Effector CD8-positive, alpha-beta T cell (primary cell): ENCODE results near the gene NBEA.

Experiments
- DNase-seq: peaks from one replicate; lab custom pipeline; 2025; lab: John Stamatoyannopoulos, UW

Gene NBEA

GRCh38 chr13:35266412-35266811 is 324.3 kb downstream of the NBEA start:
- DNase-seq = no peak

- no peak for DNase-seq
Measured at GRCh38 chr13:35278917-35279316, 336.8 kb downstream of the NBEA start.

- no peak for DNase-seq
Measured at GRCh38 chr13:35279500-35279899, 337.4 kb downstream of the NBEA start.

- DNase-seq = no peak
Measured at GRCh38 chr13:35283856-35284255, 341.8 kb downstream of the NBEA start.

GRCh38 chr13:35285677-35286076 is 343.6 kb downstream of the NBEA start:
- DNase-seq = no peak

GRCh38 chr13:35292329-35292728 is 350.3 kb downstream of the NBEA start:
- DNase-seq = no peak

GRCh38 chr13:35293579-35294226 is 351.6 kb downstream of the NBEA start:
- no peak for DNase-seq

- no peak for DNase-seq
Measured at GRCh38 chr13:35309706-35310105, 367.6 kb downstream of the NBEA start.

- DNase-seq = no peak
Measured at GRCh38 chr13:35332134-35332533, 390.1 kb downstream of the NBEA start.

- no peak for DNase-seq
Measured at GRCh38 chr13:35333157-35333556, 391.1 kb downstream of the NBEA start.

GRCh38 chr13:35342440-35342839 is 400.4 kb downstream of the NBEA start:
- DNase-seq = no peak

- DNase-seq = no peak
Measured at GRCh38 chr13:35343417-35343816, 401.3 kb downstream of the NBEA start.

GRCh38 chr13:35345992-35346391 is 403.9 kb downstream of the NBEA start:
- DNase-seq = no peak

- DNase-seq = no peak
Measured at GRCh38 chr13:35346494-35346893, 404.4 kb downstream of the NBEA start.

- DNase-seq = no peak
Measured at GRCh38 chr13:35347679-35348205, 405.7 kb downstream of the NBEA start.

- DNase-seq = no peak
Measured at GRCh38 chr13:35349052-35349451, 407.0 kb downstream of the NBEA start.

- DNase-seq = no peak
Measured at GRCh38 chr13:35349673-35350278, 407.7 kb downstream of the NBEA start.

- no peak for DNase-seq
Measured at GRCh38 chr13:35354285-35354684, 412.2 kb downstream of the NBEA start.

- DNase-seq = no peak
Measured at GRCh38 chr13:35354882-35355281, 412.8 kb downstream of the NBEA start.

GRCh38 chr13:35356572-35356971 is 414.5 kb downstream of the NBEA start:
- DNase-seq = no peak

- DNase-seq = no peak
Measured at GRCh38 chr13:35365883-35366282, 423.8 kb downstream of the NBEA start.

GRCh38 chr13:35367586-35367985 is 425.5 kb downstream of the NBEA start:
- DNase-seq = no peak

GRCh38 chr13:35378939-35379338 is 436.9 kb downstream of the NBEA start:
- no peak for DNase-seq

- DNase-seq = no peak
Measured at GRCh38 chr13:35379663-35380062, 437.6 kb downstream of the NBEA start.
